ENCODE data around the gene THTPA. TPM values are rescaled to one million over a fixed set of nuclear protein-coding genes. Genes with fewer than 3 reads are reported as not detected.
A peak's percentile ranks its signal among the peaks of the same experiment; 100 is the strongest.

Gene THTPA
- total and polyA plus RNA-seq, 9 of the 15 experiments (the other 6 are each of a cell fraction or from before 2014, with no cell fraction given): 2.4 to 8.7 (median 5.2) TPM

- TF ChIP-seq CBX3 (IDR thresholded peaks at IDR 0.05; ENCODE audit: borderline replicate concordance in 1 of 2, low read length in 2 of 2) (no peak), EP400 (IDR thresholded peaks at IDR 0.05) (peak; percentile 91), NFIX (CRISPR knock-in tag; IDR thresholded peaks at IDR 0.05; ENCODE audit: low read depth) (no peak), LCOR (CRISPR knock-in tag; IDR thresholded peaks at IDR 0.05) (no peak), SETDB1 (IDR thresholded peaks at IDR 0.05; ENCODE audit: low read length) (no peak), HDAC1 (IDR thresholded peaks at IDR 0.05) (peak in 1 of 2 experiments; percentile 59; a peak in 1 of 4 replicates), TCFL5 (CRISPR knock-in tag; conservative IDR thresholded peaks at IDR 0.05) (no peak), CHD2 (IDR thresholded peaks at IDR 0.05; ENCODE audit: low read depth, low read length) (peak; percentile 91), ZNF639 (CRISPR knock-in tag; conservative IDR thresholded peaks at IDR 0.05 in 1 of 2, IDR thresholded peaks at IDR 0.05 in 1 of 2) (peak in 1 of 2 experiments; percentile 70; a peak in 1 of 4 replicates), TEAD2 (tag; IDR thresholded peaks at IDR 0.05) (no peak), ZNF644 (tag; IDR thresholded peaks at IDR 0.05; ENCODE audit: low read depth) (peak; percentile 56; the same call in 1 of the 2 replicates), ELF2 (CRISPR knock-in tag; IDR thresholded peaks at IDR 0.05) (0 out of 2 replicates have a peak, but pooled peaks have one; percentile 26), POLR2G (IDR thresholded peaks at IDR 0.05; ENCODE audit: low read depth, low read length) (peak; percentile 91), ZNF217 (CRISPR knock-in tag; IDR thresholded peaks at IDR 0.05) (no peak), RAD21 (CRISPR knock-in tag; conservative IDR thresholded peaks at IDR 0.05 in 1 of 2, IDR thresholded peaks at IDR 0.05 in 1 of 2) (no peak), NRF1 (conservative IDR thresholded peaks at IDR 0.05 in 1 of 2, IDR thresholded peaks at IDR 0.05 in 1 of 2) (peak; percentile 40 to 51; a peak in 2 of 4 replicates), GATAD2B (IDR thresholded peaks at IDR 0.05; ENCODE audit: borderline replicate concordance) (no peak), CUX1 (CRISPR knock-in tag; IDR thresholded peaks at IDR 0.05) (no peak), BHLHE40 (IDR thresholded peaks at IDR 0.05; ENCODE audit: low read length) (no peak), SMAD4 (CRISPR knock-in tag; conservative IDR thresholded peaks at IDR 0.05) (no peak), SRSF9 (IDR thresholded peaks at IDR 0.05; ENCODE audit: borderline replicate concordance, low read depth, low read length) (no peak)
Observed at GRCh38 chr14:23555882-23556699, at the start of gene THTPA (continued).
